Left colon (tissue), 2 donors: ENCODE measurements around the gene UHRF2. TPM values are rescaled to one million over a fixed set of nuclear protein-coding genes. Genes with fewer than 3 reads are reported as not detected.
"Not testable (repeated sequence)": the region's sequence is repeated elsewhere in the genome, so short reads cannot be mapped to it uniquely, and the experiment has no call there.

Source experiments
- ATAC-seq: fragments of 200-7000 bp; cut with Tn5 transposase; one replicate; pipeline ENCODE4 v1.9.1; 2020; ENCODE audit warnings: mild to moderate bottlenecking, moderate library complexity
- DNase-seq, 2 donors: peaks; one replicate each; pipeline ENCODE4 v3.0.0-alpha.2; 2020
- intact Hi-C, 2 donors: fragments of 100-400 bp; cut with DNase I in 1 of 2; cut with micrococcal nuclease in 1 of 2; formaldehyde crosslinking; loops; one replicate each; pipeline versions ENCODE4 v1.11.2 to v1.14.0; 2022; cut with DNase I, micrococcal nuclease
- total RNA-seq, 2 donors: library from RNA; stranded (reverse); fragmentation: NEBNext Ultra II Directional; extraction: Animal tissue kit (Norgen Biotek cat#: 25700); gene quantifications; one replicate each; pipeline ENCODE4 v1.2.1, GENCODE V29; 2021
- donor health status: DM: no; HTN: no; CAD: no.
- donor health status: DM: yes; HTN: yes; CAD: no.

Gene UHRF2
- total RNA-seq, 2 donors from 2014 or later = 28.5 to 29.1 TPM

GRCh38 chr9:6418764-6419163 is 5.8 kb downstream of the UHRF2 start:
- intact Hi-C loops = no loop called here

GRCh38 chr9:6424940-6425339 is 11.9 kb downstream of the UHRF2 start:
- DNase-seq (no peak), ATAC-seq (no peak)
- intact Hi-C loops = no loop called here

More at GRCh38 chr9:6418764-6419163, 5.8 kb downstream of the UHRF2 start:
- ATAC-seq = no peak
- DNase-seq = no peak

- intact Hi-C loops = no loop called here
- no peak for ATAC-seq
- no peak for DNase-seq
Observed at GRCh38 chr9:6426117-6426516, 13.1 kb downstream of the UHRF2 start.

GRCh38 chr9:6428940-6429889 is 16.2 kb downstream of the UHRF2 start:
- DNase-seq = peak in 1 of 2 donors; percentile 12
- intact Hi-C loops = no loop called here
- ATAC-seq = no peak

GRCh38 chr9:6431038-6431437 is 18.0 kb downstream of the UHRF2 start:
- ATAC-seq (no peak), DNase-seq (no peak)
- intact Hi-C loops = no loop called here

- DNase-seq (no peak), ATAC-seq (no peak)
- intact Hi-C loops = no loop called here
Observed at GRCh38 chr9:6433410-6433809, 20.4 kb downstream of the UHRF2 start.

GRCh38 chr9:6439051-6439703 is 26.2 kb downstream of the UHRF2 start:
- ATAC-seq (no peak), DNase-seq (no peak)
- intact Hi-C loops = no loop called here

GRCh38 chr9:6440405-6440804 is 27.4 kb downstream of the UHRF2 start:
- no peak for ATAC-seq
- intact Hi-C loops = no loop called here
- no peak for DNase-seq

- ATAC-seq (no peak), DNase-seq (no peak)
- intact Hi-C loops = no loop called here
Observed at GRCh38 chr9:6441269-6441668, 28.3 kb downstream of the UHRF2 start.

GRCh38 chr9:6443661-6444060 is 30.7 kb downstream of the UHRF2 start:
- DNase-seq = no peak
- ATAC-seq = no peak
- intact Hi-C loops = no loop called here

GRCh38 chr9:6444128-6444527 is 31.1 kb downstream of the UHRF2 start:
- ATAC-seq = no peak
- no peak for DNase-seq
- intact Hi-C loops = no loop called here

- ATAC-seq (no peak), DNase-seq (no peak)
- intact Hi-C loops = no loop called here
Observed at GRCh38 chr9:6449086-6449485, 36.1 kb downstream of the UHRF2 start.

- intact Hi-C loops = no loop called here
- ATAC-seq = no peak
- no peak for DNase-seq
Observed at GRCh38 chr9:6449645-6450044, 36.6 kb downstream of the UHRF2 start.

GRCh38 chr9:6450641-6451375 is 37.8 kb downstream of the UHRF2 start:
- intact Hi-C loops = no loop called here
- ATAC-seq (no peak), DNase-seq (no peak)

- ATAC-seq, intact Hi-C loops, DNase-seq: not testable (repeated sequence)
Observed at GRCh38 chr9:6455292-6455691, 42.3 kb downstream of the UHRF2 start.

GRCh38 chr9:6458704-6459103 is 45.7 kb downstream of the UHRF2 start:
- DNase-seq, intact Hi-C loops, ATAC-seq: not testable (repeated sequence)

GRCh38 chr9:6459718-6460117 is 46.7 kb downstream of the UHRF2 start:
- intact Hi-C loops = no loop called here
- ATAC-seq = no peak
- no peak for DNase-seq

GRCh38 chr9:6460189-6460768 is 47.3 kb downstream of the UHRF2 start:
- ATAC-seq = no peak
- intact Hi-C loops = no loop called here

GRCh38 chr9:6461619-6462018 is 48.6 kb downstream of the UHRF2 start:
- no peak for ATAC-seq
- intact Hi-C loops = no loop called here
- no peak for DNase-seq

More at GRCh38 chr9:6460189-6460768, 47.3 kb downstream of the UHRF2 start:
- no peak for DNase-seq
